Lung (tissue), 12 donors: ENCODE data around the gene MAP6D1. TPM values are rescaled to one million over a fixed set of nuclear protein-coding genes. Genes with fewer than 3 reads are reported as not detected.
"Not testable (repeated sequence)": the region's sequence is repeated elsewhere in the genome, so short reads cannot be mapped to it uniquely, and the experiment has no call there.

Experiments
- ATAC-seq: fragments of 200-7000 bp; cut with Tn5 transposase; one replicate; pipeline ENCODE4 v1.9.1; 2020; ENCODE audit warnings: moderate number of reproducible peaks; ENCODE audit not compliant: insufficient read depth, low FRiP score
- DNase-seq, 3 donors: peaks; one replicate each; pipeline ENCODE4 v3.0.0-alpha.2; 2013 to 2017
- H3K27ac ChIP-seq, 2 donors: one replicate each; pipeline ENCODE4 v1.5.1; 2013; ENCODE audit warnings: mild to moderate bottlenecking in 2 of 2, moderate library complexity in 2 of 2, control low read depth in 1 of 2, inconsistent platforms in 1 of 2, low read depth in 1 of 2, low read length in 1 of 2
- H3K27me3 ChIP-seq, 3 donors: one replicate each; pipeline ENCODE4 v1.5.1; 2013; ENCODE audit warnings: low read length in 2 of 3; ENCODE audit not compliant: control insufficient read depth in 3 of 3, insufficient read depth in 3 of 3
- H3K36me3 ChIP-seq, 4 donors: one replicate each; pipeline ENCODE4 v1.5.1; 2013; ENCODE audit warnings: low read length in 4 of 4, mild to moderate bottlenecking in 1 of 4, moderate library complexity in 1 of 4; ENCODE audit not compliant: control insufficient read depth in 4 of 4, insufficient read depth in 4 of 4
- H3K4me1 ChIP-seq, 5 donors: one replicate each; pipeline ENCODE4 v1.5.1; 2013; ENCODE audit warnings: low read length in 5 of 5, mild to moderate bottlenecking in 2 of 5, moderate library complexity in 1 of 5; ENCODE audit not compliant: control insufficient read depth in 5 of 5, insufficient read depth in 5 of 5
- H3K4me3 ChIP-seq: one replicate; pipeline ENCODE4 v1.5.1; 2013; ENCODE audit warnings: mild to moderate bottlenecking, control low read depth, moderate library complexity
- H3K9ac ChIP-seq, 2 donors: one replicate each; pipeline ENCODE4 v1.5.1; 2013; ENCODE audit warnings: low read length in 2 of 2, control low read depth in 1 of 2; ENCODE audit not compliant: insufficient read depth in 1 of 2
- H3K9me3 ChIP-seq, 4 donors: one replicate each; pipeline ENCODE4 v1.5.1; 2013; ENCODE audit warnings: low read length in 3 of 4, mild to moderate bottlenecking in 1 of 4, moderate library complexity in 1 of 4; ENCODE audit not compliant: control insufficient read depth in 4 of 4, insufficient read depth in 3 of 4
- WGBS, 2 donors: extraction: QIAGEN DNeasy Blood & Tissue Kit; methylation state at CpG; one replicate each; pipeline ENCODE4 v1.1.7; 2013; 5-methylcytosine and 5-hydroxymethylcytosine counted together
- polyA plus RNA-seq, 2 donors: library from polyadenylated mRNA; stranded (reverse); fragments of 200-250 nt; gene quantifications; one replicate each; pipeline ENCODE4 v1.2.1, GENCODE V29; 2013
- total RNA-seq, 2 donors: library from RNA; depleted of rRNA in 1 of 2; stranded (reverse); fragments of >200 nt in 1 of 2; gene quantifications; one replicate each; pipeline ENCODE4 v1.2.1, GENCODE V29; 2014 to 2021
- TF ChIP-seq, protein P1 (sequence below): IDR thresholded peaks from 2 replicates; pipeline ENCODE4 v1.5.1; 2012; ENCODE audit warnings: mild to moderate bottlenecking; ENCODE audit errors: control extremely low read depth, extremely low read depth
- donor health status: control.
- donor health status: control.
- donor health status: Bipolar disorder and iron deficiency.
- donor health status: healthy.
- donor health status: DM: yes; HTN: yes; CAD: no.

The MAP6D1 gene
- total and polyA plus RNA-seq, 4 donors, result 0.64 to 1.9 (median 1.3) TPM

DNA sequence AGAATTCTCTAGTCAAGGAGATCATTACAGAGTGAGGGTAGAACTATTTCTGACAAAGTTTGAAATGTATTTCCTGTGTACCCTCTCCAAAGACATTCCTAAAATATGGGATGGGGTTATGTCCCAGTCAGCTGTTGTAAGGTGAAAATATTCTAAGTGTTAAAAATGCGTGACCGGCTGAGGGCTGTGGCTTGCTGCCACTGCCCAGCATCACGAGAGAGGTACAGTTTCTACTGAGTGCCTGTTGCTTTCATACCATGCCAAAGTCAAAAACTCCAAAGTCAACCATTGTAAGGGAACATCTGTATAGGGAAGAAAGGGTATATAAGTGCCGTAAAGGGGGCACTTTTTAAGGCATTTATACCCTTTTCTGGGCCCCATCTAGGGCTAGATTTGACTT, 30.9 kb downstream of the MAP6D1 start:
- DNase-seq (no peak), ATAC-seq (no peak)
- Histone ChIP-seq H3K9ac (no peak overlapping the region), H3K27ac (no peak overlapping the region), H3K4me3 (no peak overlapping the region), H3K9me3 (no peaks in the 10 kb centered on the region), H3K27me3 (no peaks in the 10 kb centered on the region), H3K36me3 (peaks cover 15 to 31% (median 21%) of the 10 kb centered on the region in 4 donors), H3K4me1 (no peaks in the 10 kb centered on the region)
- WGBS, 2 donors, result 94 to 95% methylated on average over 4 of the region's 4 CpGs
- TF ChIP-seq, protein P1, sequence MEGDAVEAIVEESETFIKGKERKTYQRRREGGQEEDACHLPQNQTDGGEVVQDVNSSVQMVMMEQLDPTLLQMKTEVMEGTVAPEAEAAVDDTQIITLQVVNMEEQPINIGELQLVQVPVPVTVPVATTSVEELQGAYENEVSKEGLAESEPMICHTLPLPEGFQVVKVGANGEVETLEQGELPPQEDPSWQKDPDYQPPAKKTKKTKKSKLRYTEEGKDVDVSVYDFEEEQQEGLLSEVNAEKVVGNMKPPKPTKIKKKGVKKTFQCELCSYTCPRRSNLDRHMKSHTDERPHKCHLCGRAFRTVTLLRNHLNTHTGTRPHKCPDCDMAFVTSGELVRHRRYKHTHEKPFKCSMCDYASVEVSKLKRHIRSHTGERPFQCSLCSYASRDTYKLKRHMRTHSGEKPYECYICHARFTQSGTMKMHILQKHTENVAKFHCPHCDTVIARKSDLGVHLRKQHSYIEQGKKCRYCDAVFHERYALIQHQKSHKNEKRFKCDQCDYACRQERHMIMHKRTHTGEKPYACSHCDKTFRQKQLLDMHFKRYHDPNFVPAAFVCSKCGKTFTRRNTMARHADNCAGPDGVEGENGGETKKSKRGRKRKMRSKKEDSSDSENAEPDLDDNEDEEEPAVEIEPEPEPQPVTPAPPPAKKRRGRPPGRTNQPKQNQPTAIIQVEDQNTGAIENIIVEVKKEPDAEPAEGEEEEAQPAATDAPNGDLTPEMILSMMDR, result no peak

DNA sequence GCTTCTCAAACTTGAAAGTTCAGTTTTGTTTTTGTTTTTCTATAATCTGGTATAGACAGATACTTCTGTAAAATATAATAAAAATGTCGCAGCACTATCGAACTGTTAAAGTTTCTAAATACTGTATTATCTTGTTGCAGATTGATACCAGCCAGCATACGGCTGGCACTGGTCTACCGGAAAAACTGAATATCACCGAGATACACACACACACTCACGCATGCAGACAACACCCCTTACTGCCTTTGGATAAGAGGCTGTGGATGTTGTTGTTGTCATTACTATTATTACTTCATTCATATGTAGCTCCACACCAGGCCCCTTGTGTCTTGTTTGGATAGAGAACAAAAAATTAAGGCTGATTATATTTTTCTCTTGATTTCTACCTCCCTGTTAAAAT, 32.4 kb downstream of the MAP6D1 start:
- ATAC-seq (no peak), DNase-seq (no peak)
- no peaks in the 10 kb centered on the region for H3K9me3 ChIP-seq
- WGBS, 2 donors, result 94 to 96% methylated on average over 6 of the region's 6 CpGs
- H3K27me3 ChIP-seq, result no peaks in the 10 kb centered on the region
- no peak overlapping the region for H3K9ac ChIP-seq
- H3K4me3 ChIP-seq, result no peak overlapping the region
- no peak overlapping the region for H3K27ac ChIP-seq
- peaks cover 14 to 28% (median 16%) of the 10 kb centered on the region in 4 donors for H3K36me3 ChIP-seq
- H3K4me1 ChIP-seq, result no peaks in the 10 kb centered on the region
- TF ChIP-seq, protein P1, result no peak

DNA sequence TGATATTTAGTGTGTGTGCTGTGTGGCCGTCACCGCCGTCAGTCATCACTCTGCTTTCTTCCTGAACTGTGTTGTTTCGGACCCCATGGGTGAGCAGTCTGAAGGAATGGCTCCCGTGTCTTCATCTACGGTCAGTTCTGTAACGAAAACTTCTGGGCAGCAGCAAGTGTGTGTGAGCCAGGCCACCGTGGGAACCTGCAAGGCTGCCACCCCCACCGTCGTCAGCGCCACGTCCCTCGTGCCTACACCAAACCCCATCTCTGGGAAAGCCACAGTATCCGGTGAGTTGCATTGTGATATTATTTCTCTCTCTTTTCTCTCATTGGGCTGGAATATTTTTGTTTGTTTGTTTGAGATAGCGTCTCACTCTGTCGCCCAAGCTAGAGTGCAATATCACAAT, 34.7 kb downstream of the MAP6D1 start:
- no peak overlapping the region for H3K4me3 ChIP-seq
- no peaks in the 10 kb centered on the region for H3K9me3 ChIP-seq
- H3K36me3 ChIP-seq, result peaks cover 18 to 35% (median 23%) of the 10 kb centered on the region in 4 donors
- TF ChIP-seq, protein P1, result no peak
- H3K27ac ChIP-seq, result no peak overlapping the region
- no peaks in the 10 kb centered on the region for H3K27me3 ChIP-seq
- DNase-seq (no peak), ATAC-seq (no peak)
- WGBS, 2 donors, result 96 to 98% methylated on average over 16 of the region's 16 CpGs
- no peak overlapping the region for H3K9ac ChIP-seq
- H3K4me1 ChIP-seq, result no peaks in the 10 kb centered on the region

DNA sequence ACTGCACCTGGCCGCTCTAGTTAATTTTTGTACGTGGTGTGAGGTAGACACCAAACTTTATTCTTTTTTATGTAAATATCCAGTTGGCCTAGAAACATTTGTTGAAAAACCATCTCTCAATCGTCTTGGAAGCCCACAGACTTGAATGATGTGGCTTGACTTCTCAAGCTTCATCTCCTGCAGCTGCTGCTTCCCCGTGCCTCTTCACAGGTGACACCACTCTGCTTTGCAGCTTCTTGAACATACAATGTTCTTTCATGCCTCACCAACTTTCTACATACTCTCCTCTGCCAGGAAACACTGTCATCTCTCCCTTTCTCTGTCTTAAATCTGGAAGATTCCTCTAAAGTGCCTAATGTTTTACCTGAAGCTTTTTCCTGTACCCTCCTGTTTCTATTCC, 35.6 kb downstream of the MAP6D1 start:
- Histone ChIP-seq H3K4me1 (no peaks in the 10 kb centered on the region), H3K9ac (no peak overlapping the region), H3K4me3 (no peak overlapping the region), H3K27me3 (no peaks in the 10 kb centered on the region), H3K9me3 (no peaks in the 10 kb centered on the region), H3K27ac (peak overlapping the region in 1 of 2 donors; percentile 3), H3K36me3 (peaks cover 18 to 35% (median 23%) of the 10 kb centered on the region in 4 donors)
- DNase-seq, result no peak
- TF ChIP-seq, protein P1, result no peak
- no peak for ATAC-seq
- 92 to 95% methylated on average over 4 of the region's 4 CpGs for WGBS, 2 donors

DNA sequence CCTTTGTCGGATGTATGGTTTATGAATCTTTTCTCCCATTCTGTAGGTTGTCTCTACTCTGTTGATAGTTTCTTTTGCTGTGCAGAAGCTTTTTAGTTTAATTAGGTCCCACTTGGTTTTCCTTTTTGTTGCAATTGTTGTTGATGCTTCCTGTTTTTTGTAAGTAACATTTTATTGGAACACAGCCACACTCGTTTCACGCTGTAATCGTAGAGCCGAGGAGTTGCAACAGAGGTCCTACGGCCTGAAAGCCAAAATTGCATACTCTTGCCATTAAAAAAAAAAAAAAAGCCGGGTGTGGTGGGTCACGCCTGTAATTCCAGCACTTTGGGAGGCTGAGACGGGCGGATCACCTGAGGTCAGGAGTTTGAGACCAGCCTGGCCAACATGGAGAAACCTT, 40.9 kb downstream of the MAP6D1 start:
- not testable (repeated sequence) for H3K4me1 ChIP-seq, H3K27ac ChIP-seq, ATAC-seq, H3K9me3 ChIP-seq, H3K27me3 ChIP-seq, DNase-seq, H3K9ac ChIP-seq, H3K4me3 ChIP-seq
- peaks cover 21 to 35% (median 27%) of the 10 kb centered on the region in 4 donors for H3K36me3 ChIP-seq
- 46 to 71% methylated on average over 10 of the region's 10 CpGs for WGBS, 2 donors
